IPS-20b (cell line): ENCODE measurements around the gene TMEM116.
"Not testable (repeated sequence)": the region's sequence is repeated elsewhere in the genome, so short reads cannot be mapped to it uniquely, and the experiment has no call there.

Experiments used
- H3K27ac ChIP-seq: one replicate; pipeline ENCODE4 v1.5.1; 2013; ENCODE audit warnings: low read length
- H3K27me3 ChIP-seq: 2 replicates; pipeline ENCODE4 v1.6.1; 2013; ENCODE audit warnings: mild to moderate bottlenecking, low read length, inconsistent platforms; ENCODE audit not compliant: insufficient read depth
- H3K36me3 ChIP-seq: 2 replicates; pipeline ENCODE4 v1.6.1; 2013; ENCODE audit warnings: low read depth, mild to moderate bottlenecking, inconsistent platforms, low read length, moderate library complexity; ENCODE audit not compliant: insufficient read depth
- H3K4me1 ChIP-seq: 2 replicates; pipeline ENCODE4 v1.6.1; 2013; ENCODE audit warnings: mild to moderate bottlenecking, control low read depth, inconsistent platforms, low read length, moderate library complexity; ENCODE audit not compliant: insufficient read depth
- H3K4me3 ChIP-seq: 2 replicates; pipeline ENCODE4 v1.5.1; 2013; ENCODE audit warnings: mild to moderate bottlenecking, low read length, inconsistent platforms
- H3K9ac ChIP-seq: 2 replicates; pipeline ENCODE4 v1.6.1; 2013; ENCODE audit warnings: low read depth, mild to moderate bottlenecking, inconsistent platforms, low read length, moderate library complexity
- H3K9me3 ChIP-seq: 2 replicates; pipeline ENCODE4 v1.6.1; 2013; ENCODE audit warnings: mild to moderate bottlenecking, low read depth, low read length, inconsistent platforms; ENCODE audit not compliant: insufficient read depth

The TMEM116 gene

DNA sequence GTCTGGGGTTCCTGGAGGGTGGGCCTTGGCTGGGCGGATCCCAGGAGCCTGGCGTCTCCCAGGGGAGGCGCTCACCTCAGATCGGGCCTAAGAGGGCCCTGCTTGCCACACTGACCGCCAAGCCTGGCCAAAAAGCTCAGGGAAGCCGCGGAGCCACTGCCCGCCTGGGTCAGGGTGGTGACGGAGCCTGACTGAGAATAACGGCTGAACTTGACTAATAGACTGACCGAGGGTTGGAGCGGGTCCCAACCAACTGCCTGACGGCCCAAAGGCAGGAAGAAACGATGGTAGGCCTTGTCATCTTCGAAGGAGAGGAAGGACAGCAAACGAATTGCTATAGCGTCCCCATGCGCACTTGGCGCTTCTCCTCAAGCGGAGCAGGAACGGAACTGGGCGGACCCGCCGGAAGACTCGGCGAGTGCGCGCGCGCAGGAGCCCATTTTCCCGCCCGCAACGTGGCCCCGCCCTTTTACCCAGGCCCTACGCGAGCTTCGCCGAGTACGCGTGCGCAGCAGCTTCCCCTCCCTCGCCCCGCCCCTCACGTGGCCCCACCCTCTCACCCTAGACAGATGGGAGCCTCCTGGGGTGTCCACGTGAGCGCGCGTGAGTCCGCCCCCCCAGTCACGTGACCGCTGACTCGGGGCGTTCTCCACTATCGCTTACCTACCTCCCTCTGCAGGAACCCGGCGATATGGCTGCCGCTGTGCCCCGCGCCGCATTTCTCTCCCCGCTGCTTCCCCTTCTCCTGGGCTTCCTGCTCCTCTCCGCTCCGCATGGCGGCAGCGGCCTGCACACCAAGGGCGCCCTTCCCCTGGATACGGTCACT, at the start of gene TMEM116, which contains the start of gene ERP29:
Gene TMEM116, minus strand, starts transcription at position 391 of the 826 bp plus-strand sequence. CDS start 7,895 bp downstream, outside the sequence.
Gene ERP29, plus strand, starts transcription at position 652 of the 826 bp plus-strand sequence. Its CDS starts 40 bp downstream, at position 692.
- H3K4me1 ChIP-seq: peaks cover 10% of the 10 kb centered on the region; the same call in 1 of the 2 replicates
- H3K4me3 ChIP-seq: peak within 1 kb of the TSS; percentile 99
- peak within 1 kb of the TSS; percentile 99 for H3K27ac ChIP-seq
- peak within 1 kb of the TSS; percentile 99 for H3K9ac ChIP-seq
- H3K27me3 ChIP-seq: no peaks in the 10 kb centered on the region
- no peaks in the 10 kb centered on the region for H3K9me3 ChIP-seq
- peaks cover 29% of the 10 kb centered on the region for H3K36me3 ChIP-seq

DNA sequence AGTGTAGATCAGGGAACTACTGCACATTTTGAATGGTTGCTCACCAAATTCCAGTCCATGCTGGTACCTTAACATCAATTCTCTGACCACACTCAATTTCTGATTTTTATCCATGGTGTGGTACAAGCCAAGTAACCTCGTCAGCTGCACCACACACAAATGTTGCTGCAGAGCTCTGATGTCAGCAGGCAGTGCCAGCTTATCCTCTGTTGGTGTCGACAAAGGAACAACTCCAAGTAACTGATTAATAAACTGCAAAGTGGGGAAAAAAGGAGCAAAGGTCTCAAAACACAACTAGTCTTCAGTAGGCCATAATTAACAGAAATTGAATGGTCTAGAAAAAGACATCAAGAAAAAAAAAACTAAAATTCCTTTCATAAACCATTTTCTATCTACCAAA, 48.2 kb upstream of the TMEM116 start:
- no peak overlapping the region for H3K9ac ChIP-seq
- H3K4me1 ChIP-seq: no peaks in the 10 kb centered on the region
- no peak overlapping the region for H3K27ac ChIP-seq
- H3K9me3 ChIP-seq: no peaks in the 10 kb centered on the region
- H3K27me3 ChIP-seq: no peaks in the 10 kb centered on the region
- peaks cover 87% of the 10 kb centered on the region for H3K36me3 ChIP-seq
- no peak overlapping the region for H3K4me3 ChIP-seq

DNA sequence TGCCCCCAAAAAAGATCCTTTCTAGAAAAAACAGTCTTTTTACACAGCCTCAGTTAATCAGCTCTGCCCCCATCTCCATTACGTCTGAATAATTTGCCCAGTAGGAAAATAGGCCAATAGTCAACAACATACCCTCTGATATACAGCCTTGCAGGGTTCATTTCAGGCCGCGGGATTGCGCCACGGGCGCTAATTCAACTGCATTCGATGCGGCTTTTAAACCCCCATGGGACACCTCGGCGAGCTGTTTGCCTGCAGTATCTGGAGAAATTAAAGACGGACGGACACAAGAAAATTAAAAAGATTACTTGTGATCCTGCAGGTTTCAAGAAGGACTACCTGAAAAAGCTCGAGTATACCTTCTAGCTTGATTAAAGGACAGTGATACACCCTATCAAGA, 36.4 kb upstream of the TMEM116 start:
- Histone ChIP-seq H3K9me3 (no peaks in the 10 kb centered on the region), H3K4me1 (no peaks in the 10 kb centered on the region), H3K36me3 (peaks cover 99% of the 10 kb centered on the region), H3K27ac (no peak overlapping the region), H3K4me3 (no peak overlapping the region), H3K27me3 (no peaks in the 10 kb centered on the region), H3K9ac (no peak overlapping the region)

DNA sequence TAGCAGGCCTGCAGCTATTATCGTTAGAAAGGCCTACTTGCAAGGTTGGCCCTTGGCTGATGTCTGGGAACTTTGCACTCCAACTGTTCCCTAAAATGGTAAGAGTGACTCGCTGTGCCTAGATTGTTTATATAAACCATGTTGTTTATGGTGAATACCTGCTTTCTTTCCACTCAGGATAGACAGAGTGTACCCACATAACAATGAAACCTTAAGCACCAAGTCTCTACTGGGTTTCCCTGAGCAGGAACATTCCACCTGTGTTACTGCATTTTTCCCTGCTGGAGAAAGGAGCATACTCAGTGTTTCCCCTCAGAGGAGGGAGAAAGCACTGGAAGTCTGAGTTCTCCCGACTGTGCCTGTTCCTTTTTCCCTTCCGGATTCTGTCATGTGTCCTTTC, 33.0 kb upstream of the TMEM116 start:
- no peaks in the 10 kb centered on the region for H3K4me1 ChIP-seq
- no peaks in the 10 kb centered on the region for H3K27me3 ChIP-seq
- H3K9me3 ChIP-seq: no peaks in the 10 kb centered on the region
- no peak overlapping the region for H3K27ac ChIP-seq
- no peak overlapping the region for H3K4me3 ChIP-seq
- peaks cover 98% of the 10 kb centered on the region for H3K36me3 ChIP-seq
- H3K9ac ChIP-seq: no peak overlapping the region

DNA sequence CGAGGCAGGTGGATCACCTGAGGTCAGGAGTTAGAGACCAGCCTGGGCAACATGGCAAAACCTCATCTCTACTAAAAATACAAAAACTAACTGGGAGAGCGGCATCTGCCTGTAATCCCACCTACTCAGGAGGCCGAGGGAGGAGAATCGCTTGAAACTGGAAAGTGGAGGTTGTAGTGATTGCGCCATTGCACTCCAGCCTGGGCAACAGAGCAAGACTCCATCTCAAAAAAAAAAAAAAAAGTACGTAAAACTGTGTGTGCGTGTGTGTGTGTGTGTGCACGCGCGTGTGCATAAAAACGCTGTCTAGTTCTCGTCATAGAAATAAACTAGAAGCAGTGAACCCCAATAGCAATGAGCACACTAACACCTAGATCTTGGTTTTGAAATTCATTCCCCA, 23.6 kb upstream of the TMEM116 start:
- H3K27me3 ChIP-seq, H3K27ac ChIP-seq, H3K4me1 ChIP-seq, H3K4me3 ChIP-seq, H3K9me3 ChIP-seq, H3K9ac ChIP-seq: not testable (repeated sequence)
- H3K36me3 ChIP-seq: peaks cover 91% of the 10 kb centered on the region

DNA sequence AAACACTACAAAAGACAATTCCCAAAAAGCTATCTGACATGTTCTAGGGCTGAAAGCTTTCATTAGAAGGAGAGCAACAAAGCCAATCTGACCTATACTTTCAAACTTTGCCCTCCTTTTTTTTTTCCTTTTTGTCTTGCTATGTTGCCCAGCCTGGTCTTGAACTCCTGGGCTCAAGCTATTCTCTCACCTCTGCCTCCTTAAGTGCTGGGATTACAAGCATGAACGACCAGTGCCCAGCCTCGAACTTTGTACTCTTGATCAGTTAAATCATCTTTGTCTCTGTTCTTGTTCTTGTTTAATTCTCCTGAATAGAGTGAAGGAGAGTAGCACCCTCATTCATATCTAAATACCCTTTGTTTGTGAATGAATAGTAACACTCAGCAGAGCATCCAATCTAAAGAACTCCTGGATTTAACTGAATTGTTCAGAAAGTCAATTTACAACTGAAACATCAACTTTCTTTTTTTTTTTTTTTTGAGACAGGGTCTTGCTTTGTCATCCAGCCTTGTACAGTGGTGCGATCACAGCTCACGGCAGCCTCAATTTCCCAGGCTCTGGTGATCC, 22.3 kb upstream of the TMEM116 start:
- Histone ChIP-seq H3K4me1 (peaks cover 3% of the 10 kb centered on the region; the same call in 1 of the 2 replicates), H3K9me3 (no peaks in the 10 kb centered on the region), H3K9ac (no peak overlapping the region), H3K27me3 (no peaks in the 10 kb centered on the region), H3K36me3 (peaks cover 90% of the 10 kb centered on the region), H3K4me3 (no peak overlapping the region), H3K27ac (no peak overlapping the region)

DNA sequence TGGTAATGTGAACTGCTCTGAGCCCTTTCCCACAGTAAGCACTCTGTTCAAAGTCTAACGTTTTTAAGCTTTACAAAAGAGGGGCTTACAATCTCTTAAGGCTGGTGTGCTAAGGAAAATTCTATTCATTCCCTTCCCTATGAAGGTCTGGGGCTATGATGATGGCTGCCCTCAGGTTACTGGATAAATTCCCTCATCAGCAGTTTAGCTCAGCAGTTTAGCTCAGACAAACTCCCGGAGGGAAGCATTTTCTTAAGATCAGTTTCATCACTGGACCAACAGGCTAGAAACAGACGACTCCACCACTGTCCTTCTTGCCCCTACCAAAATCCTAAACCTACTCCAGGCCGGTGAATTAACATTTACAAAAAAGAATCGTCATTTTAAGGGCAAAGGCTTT, 19.3 kb upstream of the TMEM116 start:
- Histone ChIP-seq H3K36me3 (peaks cover 88% of the 10 kb centered on the region), H3K9ac (no peak overlapping the region), H3K4me3 (no peak overlapping the region), H3K27ac (no peak overlapping the region), H3K9me3 (no peaks in the 10 kb centered on the region), H3K27me3 (no peaks in the 10 kb centered on the region), H3K4me1 (peaks cover 3% of the 10 kb centered on the region; the same call in 1 of the 2 replicates)

DNA sequence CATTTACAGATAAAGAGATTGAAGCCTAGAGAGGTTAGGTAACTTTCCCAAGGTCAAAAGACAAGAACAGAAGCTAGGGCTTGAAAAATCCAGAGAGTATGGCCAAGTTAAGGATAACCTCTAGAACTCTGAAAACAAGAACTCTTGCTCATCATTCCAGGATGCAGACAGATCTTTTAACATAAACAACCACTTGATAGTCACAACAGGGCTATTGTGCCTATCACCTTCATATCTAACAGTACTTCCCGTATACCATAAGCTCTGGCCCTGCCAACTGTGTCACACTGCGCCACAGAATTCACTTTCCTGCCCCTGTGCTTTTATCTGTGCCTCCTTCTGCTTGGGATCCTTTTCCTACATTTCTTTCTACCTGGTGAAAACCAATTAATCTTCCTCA, 18.5 kb upstream of the TMEM116 start:
- Histone ChIP-seq H3K27ac (no peak overlapping the region), H3K27me3 (no peaks in the 10 kb centered on the region), H3K4me1 (peaks cover 3% of the 10 kb centered on the region; the same call in 1 of the 2 replicates), H3K4me3 (no peak overlapping the region), H3K36me3 (peaks cover 82% of the 10 kb centered on the region), H3K9me3 (no peaks in the 10 kb centered on the region), H3K9ac (no peak overlapping the region)

DNA sequence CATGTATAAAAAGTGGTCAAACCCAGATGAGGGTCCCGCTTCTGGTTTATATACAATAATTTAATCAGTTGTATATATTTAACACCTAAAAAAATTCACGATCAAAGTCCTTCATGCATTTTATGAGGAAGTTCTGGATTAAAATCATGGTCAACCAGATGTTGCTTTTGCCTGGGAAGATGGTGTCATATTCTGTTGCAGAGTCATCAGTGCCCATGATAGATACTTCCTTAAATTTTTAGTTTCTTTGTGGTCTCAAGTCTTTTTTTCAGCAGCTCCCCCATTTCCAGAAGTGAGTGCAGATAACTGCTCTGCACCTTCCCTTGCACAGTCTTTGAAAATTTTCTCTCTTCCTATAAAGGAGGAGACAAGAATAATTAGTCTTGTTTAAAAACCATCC, 16.3 kb upstream of the TMEM116 start:
- Histone ChIP-seq H3K36me3 (peaks cover 70% of the 10 kb centered on the region), H3K9ac (no peak overlapping the region), H3K4me3 (no peak overlapping the region), H3K4me1 (0 out of 2 replicates have a peak, but pooled peaks cover 4% of the 10 kb centered on the region), H3K27me3 (no peaks in the 10 kb centered on the region), H3K9me3 (no peaks in the 10 kb centered on the region), H3K27ac (no peak overlapping the region)

DNA sequence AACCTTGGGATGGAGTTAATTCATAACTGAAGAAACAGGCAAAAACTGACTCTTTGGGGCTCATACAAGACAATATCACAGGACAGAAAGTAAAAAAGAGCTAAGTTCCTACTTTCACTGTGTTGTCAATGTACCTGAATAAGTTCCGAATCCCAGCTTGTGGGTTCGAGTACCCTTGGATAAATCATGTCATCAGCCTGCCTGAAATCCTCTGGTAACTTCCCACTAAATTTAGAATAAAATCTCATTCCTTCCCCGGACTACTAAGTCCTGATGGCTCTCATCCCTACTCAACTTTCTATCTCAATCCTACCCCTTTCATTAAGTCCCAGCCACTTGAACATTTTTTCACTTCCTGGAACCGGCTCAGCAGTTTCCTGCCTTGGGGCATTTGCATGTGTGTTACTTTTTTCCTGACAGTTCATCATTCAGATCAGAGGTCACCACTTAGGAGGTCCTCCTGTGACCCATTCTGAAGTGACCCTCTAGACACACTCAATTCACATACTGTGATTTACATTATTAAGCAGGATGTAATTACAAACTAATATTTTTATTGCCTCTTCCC, 12.9 kb upstream of the TMEM116 start:
- no peak overlapping the region for H3K9ac ChIP-seq
- no peaks in the 10 kb centered on the region for H3K27me3 ChIP-seq
- H3K4me3 ChIP-seq: no peak overlapping the region
- H3K27ac ChIP-seq: no peak overlapping the region
- no peaks in the 10 kb centered on the region for H3K9me3 ChIP-seq
- peaks cover 68% of the 10 kb centered on the region for H3K36me3 ChIP-seq
- 0 out of 2 replicates have a peak, but pooled peaks cover 4% of the 10 kb centered on the region for H3K4me1 ChIP-seq

DNA sequence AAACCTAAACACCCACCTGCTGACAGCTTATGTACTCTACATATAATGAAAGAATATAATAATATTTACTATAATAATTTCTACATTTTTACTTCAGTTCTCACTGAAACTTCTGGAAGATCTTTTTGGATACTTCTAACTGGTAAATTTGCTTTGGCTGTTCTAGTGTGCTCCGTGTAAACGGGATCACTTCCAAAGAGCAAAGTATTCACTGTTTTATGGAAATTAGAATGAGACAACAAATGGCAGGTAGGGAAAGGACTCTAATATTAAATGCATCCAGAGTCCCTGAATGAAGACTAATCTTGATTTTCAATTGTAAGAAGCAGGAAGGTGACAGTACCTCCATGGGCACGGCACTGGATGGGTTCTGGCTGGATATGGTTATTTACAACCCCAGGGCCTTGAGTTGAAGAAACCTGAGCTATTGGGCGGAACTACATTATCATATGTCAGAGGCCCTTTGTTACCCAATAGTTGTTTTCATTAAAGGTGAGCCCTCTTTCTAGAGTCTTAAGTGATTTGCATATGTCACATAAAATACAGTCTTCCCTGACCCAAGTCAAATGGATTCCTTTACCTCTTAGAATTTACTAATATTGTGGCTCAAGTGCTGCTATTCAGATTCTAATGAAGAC, 10.9 kb upstream of the TMEM116 start:
- 0 out of 2 replicates have a peak, but pooled peaks cover 4% of the 10 kb centered on the region for H3K4me1 ChIP-seq
- no peak overlapping the region for H3K27ac ChIP-seq
- H3K27me3 ChIP-seq: no peaks in the 10 kb centered on the region
- no peaks in the 10 kb centered on the region for H3K9me3 ChIP-seq
- no peak overlapping the region for H3K9ac ChIP-seq
- H3K4me3 ChIP-seq: no peak overlapping the region
- peaks cover 70% of the 10 kb centered on the region for H3K36me3 ChIP-seq
